ENCODE measurements around the gene PAEP.

Gene PAEP

GRCh38 chr9:135604437-135605237 lies 43.1 kb downstream of the PAEP start:
- no peak for DNase-seq

GRCh38 chr9:135605238-135605781 lies 43.8 kb downstream of the PAEP start:
- DNase-seq: no peak

- DNase-seq: no peak
Measured at GRCh38 chr9:135606885-135607259, 45.3 kb downstream of the PAEP start.

- no peak for DNase-seq
Measured at GRCh38 chr9:135607401-135608293, 46.1 kb downstream of the PAEP start.

- no peak for DNase-seq
Measured at GRCh38 chr9:135608294-135608998, 46.9 kb downstream of the PAEP start.

GRCh38 chr9:135608999-135609317 lies 47.4 kb downstream of the PAEP start:
- no peak for DNase-seq

GRCh38 chr9:135609366-135609955 lies 47.9 kb downstream of the PAEP start:
- DNase-seq: no peak

GRCh38 chr9:135610290-135611141 lies 49.0 kb downstream of the PAEP start:
- DNase-seq: no peak

GRCh38 chr9:135611142-135611874 lies 49.8 kb downstream of the PAEP start:
- DNase-seq: no peak

GRCh38 chr9:135611875-135612209 lies 50.3 kb downstream of the PAEP start:
- DNase-seq: no peak

- DNase-seq: no peak
Measured at GRCh38 chr9:135612437-135612836, 50.9 kb downstream of the PAEP start.

- no peak for DNase-seq
Measured at GRCh38 chr9:135612981-135613910, 51.7 kb downstream of the PAEP start.

- DNase-seq: no peak
Measured at GRCh38 chr9:135613946-135614805, 52.6 kb downstream of the PAEP start.

- DNase-seq: no peak
Measured at GRCh38 chr9:135614821-135615665, 53.5 kb downstream of the PAEP start.

GRCh38 chr9:135615666-135616618 lies 54.4 kb downstream of the PAEP start:
- DNase-seq: no peak

All from NK-92 treated with Interleukin-12 subunit alpha and Interleukin-12 subunit beta, amount 100 ng/mL, for 24 hours (cell line).